ENCODE measurements around the gene FRMD4A. TPM values are rescaled to one million over a fixed set of nuclear protein-coding genes. Genes with fewer than 3 reads are reported as not detected.
A peak's percentile ranks its signal among the peaks of the same experiment; 100 is the strongest.

Gene FRMD4A
- total and polyA plus RNA-seq, 2 experiments from 2014 or later, result 11.9 to 17.5 TPM

DNA sequence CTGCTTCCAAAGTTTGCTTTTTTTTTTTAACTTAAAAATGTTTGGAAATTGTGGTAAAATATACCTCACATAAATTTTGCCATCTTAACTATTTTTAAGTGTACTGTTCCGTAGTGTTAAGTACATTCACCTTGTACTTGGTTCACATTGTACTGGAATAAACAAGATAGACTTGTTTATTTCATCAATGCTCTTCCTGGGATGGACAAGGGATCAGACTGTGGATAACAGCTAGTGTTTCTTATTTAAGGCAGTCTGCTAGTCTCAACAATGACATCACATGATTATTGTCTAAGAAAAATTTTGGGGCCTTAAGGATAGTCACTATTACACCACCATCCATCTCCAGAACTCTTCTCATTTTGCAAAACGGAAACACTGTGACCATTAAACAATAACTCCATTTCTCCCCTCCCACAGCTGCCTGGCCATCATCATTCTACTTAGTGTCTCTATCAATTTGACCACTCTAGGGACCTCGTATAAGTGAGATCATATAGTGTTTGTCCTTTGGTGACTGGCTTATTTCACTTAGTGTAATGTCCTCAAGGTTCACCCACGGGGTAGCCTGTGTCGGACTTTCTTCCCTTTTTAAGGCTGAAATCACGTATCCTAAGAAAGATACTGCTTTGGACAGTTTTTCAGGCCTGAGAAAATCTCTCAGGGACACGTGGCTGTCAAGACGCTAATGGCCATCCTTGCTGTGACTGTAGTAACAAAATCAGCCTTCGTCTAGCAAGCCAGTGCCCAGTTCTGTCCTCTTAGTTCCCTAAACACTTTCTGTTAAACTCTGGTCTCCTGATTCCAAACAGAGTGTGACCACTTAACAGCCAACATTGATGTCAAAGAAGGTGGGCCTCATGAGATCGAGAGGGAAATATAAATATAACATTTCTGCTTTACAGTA is 305.2 kb downstream of the FRMD4A start:
- in situ Hi-C loops (cut with MboI), result no loop called here
- Histone ChIP-seq H3K9ac (no peak overlapping the region), H3K4me3 (no peak overlapping the region), H3F3A (ENCODE audit: insufficient read depth) (no peaks in the 10 kb centered on the region), H3K27me3 (replicated peaks; ENCODE audit: insufficient read depth) (no peaks in the 10 kb centered on the region; the same call in 1 of the 2 replicates), H3K79me2 (ENCODE audit: insufficient read depth) (no peaks in the 10 kb centered on the region), H3K27ac (no peak overlapping the region), H3K9me2 (ENCODE audit: insufficient read depth) (no peaks in the 10 kb centered on the region), H3K36me3 (ENCODE audit: low read depth) (no peaks in the 10 kb centered on the region), H2AFZ (no peak overlapping the region), H3K4me1 (ENCODE audit: insufficient read depth) (no peaks in the 10 kb centered on the region), H4K20me1 (ENCODE audit: insufficient read depth) (no peaks in the 10 kb centered on the region), H3K4me2 (ENCODE audit: unreplicated experiment) (no peak overlapping the region), H3K9me3 (ENCODE audit: low read depth) (no peaks in the 10 kb centered on the region)
- DNase-seq, result no peak
- no peak for TF ChIP-seq EZH2phosphoT487 (IDR thresholded peaks at IDR 0.05; ENCODE audit: insufficient read depth, low read depth)
- TF ChIP-seq EZH2 (IDR thresholded peaks at IDR 0.05; ENCODE audit: insufficient read depth, poor library complexity, severe bottlenecking), result no peak
- WGBS, 2 experiments (ENCODE audit: low coverage in 1 of 2, low lambda C conversion rate in 2 of 2, missing lambda C conversion rate in 2 of 2), result 84 to 87% methylated on average over 10 of the region's 10 CpGs

DNA sequence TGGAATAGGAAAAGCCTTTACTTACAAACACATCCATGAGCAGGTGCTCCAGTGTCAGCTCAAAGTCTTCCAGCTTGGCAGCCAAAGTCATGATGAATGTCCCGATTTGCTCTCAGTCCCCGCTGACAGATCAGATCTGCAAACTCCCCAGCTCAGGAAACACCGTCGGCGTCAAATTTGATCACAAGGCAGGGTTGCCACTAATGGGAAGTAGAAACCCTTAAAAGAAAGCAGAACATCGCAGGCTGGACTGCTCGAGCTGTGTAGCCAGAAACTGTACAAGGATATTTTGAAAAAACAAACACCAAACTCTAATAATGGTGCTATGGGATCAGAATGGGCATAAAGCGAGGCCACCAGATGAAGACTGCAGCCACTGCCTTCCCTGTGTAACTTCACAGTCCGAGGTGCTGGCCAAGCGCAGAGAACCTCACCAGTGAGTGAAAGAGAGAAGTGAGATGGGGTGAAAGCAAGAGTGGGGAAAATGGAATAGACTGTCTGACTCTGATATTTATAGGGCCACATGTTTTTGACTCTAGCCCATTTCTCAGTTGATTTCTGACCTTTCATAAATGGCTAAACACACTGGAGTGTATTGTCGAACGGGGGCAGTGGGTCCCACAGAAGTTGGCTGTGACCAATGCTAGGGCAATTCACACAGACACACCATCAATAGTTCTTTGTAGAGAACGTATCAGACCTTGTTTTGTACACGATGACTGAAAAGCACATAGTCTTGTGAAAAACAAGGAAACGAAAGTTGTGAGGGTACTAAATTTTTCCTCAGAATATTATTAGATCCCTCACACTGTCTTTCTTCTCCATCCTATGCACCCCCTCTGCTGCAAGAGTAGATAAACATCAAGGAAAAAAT is 306.2 kb downstream of the FRMD4A start:
- no peaks in the 10 kb centered on the region for H3K36me3 ChIP-seq (ENCODE audit: low read depth)
- no peak overlapping the region for H3K27ac ChIP-seq
- H2AFZ ChIP-seq, result no peak overlapping the region
- TF ChIP-seq EZH2phosphoT487 (IDR thresholded peaks at IDR 0.05; ENCODE audit: insufficient read depth, low read depth), result no peak
- TF ChIP-seq EZH2 (IDR thresholded peaks at IDR 0.05; ENCODE audit: insufficient read depth, poor library complexity, severe bottlenecking), result no peak
- no peaks in the 10 kb centered on the region for H3K9me2 ChIP-seq (ENCODE audit: insufficient read depth)
- H3F3A ChIP-seq (ENCODE audit: insufficient read depth), result no peaks in the 10 kb centered on the region
- 84 to 86% methylated on average over 15 of the region's 15 CpGs for WGBS, 2 experiments (ENCODE audit: low coverage in 1 of 2, low lambda C conversion rate in 2 of 2, missing lambda C conversion rate in 2 of 2)
- no peak overlapping the region for H3K4me3 ChIP-seq
- no peak overlapping the region for H3K4me2 ChIP-seq (ENCODE audit: unreplicated experiment)
- no peaks in the 10 kb centered on the region for H3K79me2 ChIP-seq (ENCODE audit: insufficient read depth)
- no peak for DNase-seq
- no peak overlapping the region for H3K9ac ChIP-seq
- no peaks in the 10 kb centered on the region for H3K9me3 ChIP-seq (ENCODE audit: low read depth)
- H4K20me1 ChIP-seq (ENCODE audit: insufficient read depth), result no peaks in the 10 kb centered on the region
- H3K4me1 ChIP-seq (ENCODE audit: insufficient read depth), result no peaks in the 10 kb centered on the region
- in situ Hi-C loops (cut with MboI), result no loop called here
- no peaks in the 10 kb centered on the region; the same call in 1 of the 2 replicates for H3K27me3 ChIP-seq (replicated peaks; ENCODE audit: insufficient read depth)

DNA sequence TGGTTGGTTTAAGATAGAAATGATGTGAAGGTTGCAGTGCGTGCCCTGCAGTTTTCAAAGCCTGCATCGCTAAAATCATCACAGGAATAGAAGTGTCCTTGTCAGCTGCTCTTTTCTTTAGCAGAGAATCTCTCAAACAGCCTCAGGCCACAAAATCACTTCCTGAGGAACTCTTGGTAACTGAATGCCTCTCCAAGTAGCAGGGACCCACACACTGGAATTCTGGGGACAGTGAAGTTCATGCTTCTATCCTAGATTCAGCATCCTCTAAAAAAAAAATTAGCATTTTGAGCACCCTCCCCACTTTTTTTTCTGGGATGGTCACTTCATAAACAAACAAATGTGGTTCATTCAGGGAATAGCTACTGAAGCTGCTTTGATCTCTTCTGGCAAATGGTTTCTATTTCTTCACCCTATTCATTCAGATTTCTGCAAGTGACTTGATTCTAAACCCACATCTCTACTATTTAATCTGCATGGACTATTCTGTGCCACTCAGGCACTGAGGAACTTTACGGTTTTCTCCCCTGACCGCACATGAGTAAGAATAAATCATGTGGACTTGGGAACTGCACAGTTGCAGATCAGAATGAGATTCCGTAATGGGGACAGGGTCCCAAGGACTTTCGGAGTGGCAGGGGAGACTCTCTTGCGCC is 306.9 kb downstream of the FRMD4A start:
- DNase-seq, result peak; percentile 8
- H3K9me2 ChIP-seq (ENCODE audit: insufficient read depth), result no peaks in the 10 kb centered on the region
- no peak overlapping the region for H3K27ac ChIP-seq
- no peaks in the 10 kb centered on the region for H3K79me2 ChIP-seq (ENCODE audit: insufficient read depth)
- H3K36me3 ChIP-seq (ENCODE audit: low read depth), result no peaks in the 10 kb centered on the region
- no peak overlapping the region for H3K9ac ChIP-seq
- H2AFZ ChIP-seq, result no peak overlapping the region
- 74% methylated on average over 7 of the region's 7 CpGs for WGBS, 2 experiments (ENCODE audit: low coverage in 1 of 2, low lambda C conversion rate in 2 of 2, missing lambda C conversion rate in 2 of 2)
- no peak overlapping the region for H3K4me3 ChIP-seq
- no peaks in the 10 kb centered on the region for H3F3A ChIP-seq (ENCODE audit: insufficient read depth)
- H3K9me3 ChIP-seq (ENCODE audit: low read depth), result no peaks in the 10 kb centered on the region
- in situ Hi-C loops (cut with MboI), result no loop called here
- H3K4me2 ChIP-seq (ENCODE audit: unreplicated experiment), result no peak overlapping the region
- no peaks in the 10 kb centered on the region for H3K4me1 ChIP-seq (ENCODE audit: insufficient read depth)
- no peaks in the 10 kb centered on the region; the same call in 1 of the 2 replicates for H3K27me3 ChIP-seq (replicated peaks; ENCODE audit: insufficient read depth)
- no peaks in the 10 kb centered on the region for H4K20me1 ChIP-seq (ENCODE audit: insufficient read depth)
- TF ChIP-seq EZH2 (IDR thresholded peaks at IDR 0.05; ENCODE audit: insufficient read depth, poor library complexity, severe bottlenecking) (no peak), EZH2phosphoT487 (IDR thresholded peaks at IDR 0.05; ENCODE audit: insufficient read depth, low read depth) (no peak)
